Glomerular endothelial cell (primary cell): ENCODE measurements around the gene DHX34. TPM values are rescaled to one million over a fixed set of nuclear protein-coding genes. Genes with fewer than 3 reads are reported as not detected.
"Not testable (repeated sequence)": the region's sequence is repeated elsewhere in the genome, so short reads cannot be mapped to it uniquely, and the experiment has no call there.

ENCODE experiments used
- DNase-seq: peaks from one replicate; pipeline ENCODE4 v3.0.0-alpha.2; 2011; ENCODE audit warnings: low read depth, low spot score; ENCODE audit errors: extremely low read depth
- total RNA-seq: library from RNA; depleted of rRNA; stranded (reverse); fragments of >200 nt; gene quantifications from 2 replicates; pipeline ENCODE4 v1.2.3, GENCODE V29; 2015

Gene DHX34
- total RNA-seq, 1 donor from 2014 or later = 21.6 TPM

DNA sequence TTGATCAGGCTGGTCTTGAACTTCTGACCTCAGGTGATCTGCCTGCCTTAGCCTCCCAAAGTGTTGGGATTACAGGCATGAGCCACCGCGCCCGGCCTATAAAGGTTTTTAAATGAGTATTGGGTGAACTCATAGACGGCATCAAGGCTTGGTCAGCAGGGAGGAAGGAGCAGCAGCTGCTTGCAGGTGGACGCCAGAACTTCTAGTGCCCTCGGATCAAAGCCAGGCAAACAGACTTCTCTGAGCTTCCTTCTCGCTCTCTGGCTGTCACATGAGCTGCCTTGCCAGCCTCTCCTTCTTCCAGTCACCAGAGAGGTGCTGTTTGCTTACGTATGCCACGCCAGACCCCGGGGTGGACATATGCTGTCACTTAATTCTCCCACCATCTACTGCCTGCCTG, 16.3 kb downstream of the DHX34 start:
- not testable (repeated sequence) for DNase-seq

DNA sequence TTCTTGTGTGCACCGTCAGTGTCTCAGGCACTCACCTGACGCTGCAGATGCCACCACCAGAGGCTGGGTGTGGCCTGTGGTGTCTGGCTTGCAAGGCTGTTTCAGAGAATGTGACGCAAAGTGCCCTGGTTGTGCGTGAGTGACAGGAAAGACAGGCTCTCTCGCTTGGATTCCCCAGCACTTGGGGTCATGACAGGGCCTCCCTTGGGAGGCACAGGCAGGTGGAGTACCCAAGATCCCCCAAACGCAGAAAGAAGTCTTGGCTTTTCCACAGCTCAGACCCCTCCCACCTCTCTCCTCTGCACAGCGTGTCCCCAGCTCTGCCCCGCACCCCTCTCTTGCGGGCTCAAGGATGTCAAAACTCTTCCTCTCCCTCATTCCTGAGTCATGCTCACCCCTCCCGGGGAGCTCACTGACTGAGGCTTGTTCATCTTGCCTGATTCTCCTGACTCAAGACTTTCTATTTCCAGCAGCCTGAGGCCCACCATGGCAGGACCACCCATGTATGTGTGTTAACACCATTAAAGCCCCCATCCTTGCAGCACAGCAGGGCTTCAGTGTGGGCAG, 21.0 kb downstream of the DHX34 start:
- no peak for DNase-seq

GRCh38 chr19:47371261-47371660, 22.1 kb downstream of the DHX34 start:
- DNase-seq = no peak

DNA sequence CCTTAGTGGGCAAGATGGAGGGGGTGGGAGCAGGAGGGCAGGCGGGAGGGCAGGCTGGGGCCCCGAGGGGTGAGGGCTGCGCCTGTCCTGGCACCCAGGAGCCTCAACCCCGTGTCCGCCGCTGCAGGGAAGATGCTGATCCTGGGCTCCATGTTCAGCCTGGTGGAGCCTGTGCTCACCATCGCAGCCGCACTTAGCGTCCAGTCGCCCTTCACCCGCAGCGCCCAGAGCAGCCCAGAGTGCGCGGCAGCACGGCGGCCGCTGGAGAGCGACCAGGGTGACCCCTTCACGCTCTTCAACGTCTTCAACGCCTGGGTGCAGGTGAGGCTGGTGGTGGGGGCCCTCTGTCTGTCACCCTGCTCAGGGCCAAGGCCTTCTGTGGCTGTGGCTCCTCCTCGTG, 23.5 kb downstream of the DHX34 start:
- DNase-seq = no peak

DNA sequence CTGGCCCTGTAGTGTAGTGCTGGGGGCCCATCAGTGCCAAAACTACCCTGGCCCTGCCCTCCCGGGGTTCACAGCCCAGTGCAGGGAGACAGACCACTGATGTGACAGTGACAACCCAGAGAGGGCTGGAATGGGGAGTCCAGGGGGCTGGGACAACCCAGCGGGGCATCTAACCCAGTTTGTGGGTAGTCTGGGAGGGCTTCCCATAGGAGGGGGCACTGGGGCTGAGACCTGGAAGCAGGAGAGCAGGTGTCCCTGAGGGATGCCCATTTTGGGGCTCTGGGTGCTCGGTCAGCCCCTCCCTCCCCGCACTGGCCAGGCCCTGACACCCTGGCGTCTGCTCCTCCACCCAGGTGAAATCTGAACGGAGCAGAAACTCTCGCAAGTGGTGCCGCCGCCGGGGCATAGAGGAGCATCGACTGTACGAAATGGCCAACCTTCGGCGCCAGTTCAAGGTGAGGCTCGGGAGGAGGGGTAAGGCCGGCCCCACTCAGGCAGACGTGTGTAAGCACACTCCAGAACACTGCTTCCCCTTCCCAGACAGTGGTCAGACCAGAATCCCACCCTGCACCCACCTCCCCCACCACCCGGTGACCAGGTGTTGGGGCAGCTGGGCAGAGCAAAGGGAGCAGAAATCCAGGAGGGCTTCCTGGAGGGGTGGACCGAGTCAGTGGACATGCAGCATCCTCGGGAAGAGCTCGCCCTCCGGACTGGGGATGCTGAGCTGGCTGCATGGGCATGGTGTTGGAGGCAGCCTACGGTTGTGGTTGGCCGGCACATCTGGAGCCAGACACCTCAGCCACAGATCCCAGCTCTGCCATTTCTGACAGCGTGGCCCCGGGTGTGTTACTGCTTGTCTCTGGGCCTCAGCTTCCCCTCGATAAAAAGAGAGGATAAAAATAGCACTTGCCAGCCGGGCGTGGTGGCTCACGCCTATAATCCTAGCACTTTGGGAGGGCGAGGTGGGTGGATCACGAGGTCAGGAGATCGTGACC, 24.4 kb downstream of the DHX34 start:
- DNase-seq = no peak

- no peak for DNase-seq
Measured at GRCh38 chr19:47374876-47375693, 26.0 kb downstream of the DHX34 start.

- DNase-seq = no peak
Measured at GRCh38 chr19:47375694-47376588, 26.8 kb downstream of the DHX34 start.

GRCh38 chr19:47376589-47377144, 27.6 kb downstream of the DHX34 start:
- DNase-seq = no peak

GRCh38 chr19:47377208-47377701, 28.1 kb downstream of the DHX34 start:
- no peak for DNase-seq

DNA sequence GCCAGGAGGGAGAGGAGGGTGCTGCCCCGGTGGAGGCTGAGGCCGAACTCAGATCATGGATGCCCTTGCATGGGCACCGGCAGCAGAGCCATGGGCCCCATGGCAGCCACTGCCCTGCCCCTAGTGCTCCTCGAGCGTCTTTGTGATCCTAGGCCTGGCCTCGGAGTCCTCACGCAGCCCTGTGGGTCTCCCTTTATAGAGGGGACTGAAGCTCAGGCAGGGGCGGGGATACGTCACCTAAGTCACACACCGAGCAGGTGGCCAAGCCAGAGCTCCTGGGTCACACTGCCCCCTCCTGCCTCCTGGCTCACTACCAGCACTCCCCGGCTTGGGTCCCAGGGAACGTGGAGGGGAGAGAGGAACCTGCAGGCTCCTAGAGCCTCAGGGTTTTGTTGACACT, 28.7 kb downstream of the DHX34 start:
- no peak for DNase-seq

GRCh38 chr19:47378246-47378645, 29.1 kb downstream of the DHX34 start:
- DNase-seq = no peak

- DNase-seq = no peak
Measured at GRCh38 chr19:47379381-47379938, 30.3 kb downstream of the DHX34 start.

GRCh38 chr19:47380559-47380958, 31.4 kb downstream of the DHX34 start:
- DNase-seq = no peak

DNA sequence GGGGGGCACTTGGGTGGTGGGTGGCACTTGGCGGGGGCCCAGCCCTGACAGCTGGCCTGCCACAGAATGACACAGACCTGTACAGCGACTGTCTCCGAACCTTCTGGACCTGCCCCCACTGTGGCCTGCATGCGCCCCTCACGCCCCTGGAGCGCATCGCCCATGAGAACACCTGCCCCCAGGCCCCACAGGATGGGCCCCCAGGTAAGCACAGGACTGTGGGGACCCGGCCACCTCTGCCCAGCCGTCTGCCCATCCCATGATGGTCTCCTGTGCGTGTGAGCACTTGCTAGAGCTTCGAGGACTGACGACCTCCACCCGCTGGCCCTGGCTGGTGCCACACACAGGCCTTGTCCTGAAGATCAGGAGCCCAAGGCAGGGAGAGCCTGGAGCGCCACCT, 32.0 kb downstream of the DHX34 start:
- DNase-seq = no peak

GRCh38 chr19:47381653-47382279, 32.7 kb downstream of the DHX34 start:
- no peak for DNase-seq

DNA sequence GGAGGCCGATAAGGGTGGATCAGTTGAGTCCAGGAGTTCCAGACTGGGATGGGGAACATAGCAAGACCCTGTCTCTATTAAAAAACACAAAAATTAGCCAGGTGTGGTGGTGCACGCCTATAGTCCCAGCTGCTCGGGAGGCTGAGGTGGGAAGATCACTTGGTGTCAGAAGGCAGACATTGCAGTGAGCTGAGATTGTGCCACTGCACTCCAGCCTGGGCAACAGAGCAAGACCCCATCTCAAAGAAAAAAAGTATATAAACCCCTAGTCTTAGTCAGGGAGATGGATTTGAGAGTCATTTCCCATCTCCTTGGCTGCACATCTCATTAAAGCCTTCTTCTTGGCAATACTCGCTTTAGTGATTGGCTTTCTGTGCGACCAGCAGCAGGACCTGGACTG, 34.8 kb downstream of the DHX34 start:
- DNase-seq = not testable (repeated sequence)

DNA sequence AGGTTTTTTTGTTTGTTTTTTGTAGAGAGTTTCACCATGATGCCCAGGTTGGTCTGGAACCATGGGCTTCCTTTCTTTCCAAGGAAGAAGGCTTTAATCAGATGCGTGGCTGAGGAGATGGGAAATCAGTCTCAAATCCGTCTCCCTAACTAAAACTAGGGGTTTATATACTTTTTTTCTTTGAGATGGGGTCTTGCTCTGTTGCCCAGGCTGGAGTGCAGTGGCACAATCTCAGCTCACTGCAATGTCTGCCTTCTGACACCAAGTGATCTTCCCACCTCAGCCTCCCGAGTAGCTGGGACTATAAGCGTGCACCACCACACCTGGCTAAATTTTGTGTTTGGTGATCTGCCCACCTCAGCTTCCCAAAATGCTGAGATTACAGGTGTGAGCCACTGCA, 35.4 kb downstream of the DHX34 start:
- not testable (repeated sequence) for DNase-seq

DNA sequence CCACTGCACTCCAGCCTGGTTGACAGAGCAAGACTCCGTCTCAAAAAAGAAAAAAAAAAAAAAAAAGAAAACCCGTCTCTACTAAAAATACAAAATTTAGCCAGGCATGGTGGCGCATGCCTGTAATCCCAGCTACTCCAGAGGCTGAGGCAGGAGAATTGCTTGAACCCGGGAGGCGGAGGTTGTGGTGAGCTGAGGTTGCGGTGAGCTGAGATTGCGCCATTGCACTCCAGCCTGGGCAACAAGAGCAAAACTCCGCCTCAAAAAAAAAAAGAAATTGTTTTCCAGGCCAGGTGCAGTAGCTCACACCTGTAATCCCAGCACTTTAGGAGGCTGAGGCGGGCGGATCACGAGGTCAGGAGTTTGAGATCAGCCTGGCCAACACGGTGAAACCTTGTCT, 37.5 kb downstream of the DHX34 start:
- not testable (repeated sequence) for DNase-seq

DNA sequence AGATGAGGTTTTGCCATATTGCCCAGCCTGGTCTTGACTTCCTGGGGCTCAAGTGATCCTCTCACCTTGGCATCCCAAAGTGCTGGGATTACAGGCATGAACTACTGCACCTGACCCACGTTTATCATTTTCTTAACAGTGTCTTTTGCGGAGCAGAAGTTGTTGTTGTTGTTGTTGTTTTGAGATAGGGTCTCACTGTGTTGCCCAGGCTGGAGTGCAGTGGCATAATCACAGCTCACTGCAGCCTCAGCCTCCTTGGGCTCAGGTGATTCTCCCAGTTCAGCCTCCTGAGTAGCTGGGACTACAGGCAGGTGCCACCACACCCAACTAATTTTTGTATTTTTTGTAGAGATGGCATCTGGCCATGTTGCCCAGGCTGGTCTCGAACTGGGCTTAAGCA, 38.5 kb downstream of the DHX34 start:
- not testable (repeated sequence) for DNase-seq
